ENCODE results near the gene CDH4. TPM values are rescaled to one million over a fixed set of nuclear protein-coding genes. Genes with fewer than 3 reads are reported as not detected.

Gene CDH4
- total RNA-seq, 4 donors from 2014 or later: 0.71 to 4.2 (median 2.9) TPM

DNA sequence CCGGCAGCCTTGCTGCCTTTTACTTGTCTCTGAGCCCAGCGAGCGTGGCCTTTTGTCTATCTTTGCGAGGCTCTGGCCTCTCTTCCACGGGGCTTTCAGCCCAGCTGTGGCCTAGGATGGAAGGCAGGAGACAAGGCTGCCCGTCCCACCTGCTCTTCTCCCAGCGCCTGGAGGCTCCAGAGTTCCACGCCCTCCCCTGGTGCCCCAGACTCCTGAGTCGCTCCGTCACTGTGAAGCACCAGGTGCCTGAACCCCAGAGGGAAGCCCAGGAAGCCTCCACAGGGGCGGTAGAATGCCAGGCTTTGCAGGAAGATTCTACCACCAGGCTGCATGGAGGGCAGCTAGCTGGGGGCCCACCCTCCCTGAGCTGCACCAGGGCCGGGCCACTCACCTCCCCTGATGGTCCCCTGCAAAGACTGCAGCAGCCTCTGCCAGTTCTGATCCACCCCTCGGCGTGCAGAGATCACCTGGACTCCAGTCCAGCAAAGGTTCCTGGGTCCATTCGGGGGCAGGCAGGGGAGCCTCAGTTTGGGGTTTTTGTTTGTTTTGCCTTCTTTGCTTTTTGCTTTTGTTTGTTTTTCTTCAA lies 384.6 kb downstream of the CDH4 start:
- 76 to 79% methylated on average over 14 to 15 of the region's 15 CpGs for WGBS, 2 donors
- DNase-seq (ENCODE audit: low spot score in 2 of 2): no peak

DNA sequence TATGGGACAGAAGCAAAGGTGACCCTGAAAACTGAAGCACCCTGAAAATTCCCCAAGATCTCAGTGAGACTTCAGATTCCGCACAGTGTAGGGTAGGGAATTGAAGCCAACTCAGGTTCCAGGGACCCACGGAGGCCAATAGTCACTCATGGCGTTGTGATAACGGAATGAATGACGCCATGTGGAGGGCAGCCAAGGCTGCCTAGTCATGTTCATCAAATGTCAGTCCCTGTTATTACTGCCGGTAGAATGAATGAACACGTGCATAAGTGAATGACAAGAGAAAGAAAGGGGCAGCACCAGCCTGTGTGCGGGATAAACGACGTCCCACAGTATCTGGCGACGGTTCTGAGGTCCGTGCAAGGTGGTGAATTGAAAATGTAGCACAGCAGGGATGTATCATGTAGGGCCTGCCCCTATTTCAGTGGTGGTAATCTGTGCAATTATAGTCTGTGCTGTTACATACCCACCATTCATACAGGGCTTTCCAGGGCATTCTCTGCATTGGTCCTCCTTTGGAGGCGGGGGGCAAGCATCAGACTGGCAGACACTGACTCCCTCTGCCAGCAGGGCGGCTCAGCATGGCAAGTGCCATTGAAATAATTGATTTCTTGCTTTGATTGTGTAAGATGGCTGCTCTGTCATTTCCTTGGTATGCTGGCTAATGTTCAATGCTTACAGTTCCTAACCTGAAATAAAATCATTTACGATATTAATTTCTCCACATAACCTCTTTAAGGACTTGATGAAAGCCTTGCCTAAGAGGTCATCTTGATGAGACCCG lies 386.9 kb downstream of the CDH4 start:
- 60% methylated on average over 17 of the region's 17 CpGs for WGBS, 2 donors
- H3K4me3 ChIP-seq (ENCODE audit: low read depth, poor library complexity, severe bottlenecking): no peak overlapping the region
- no peak for TF ChIP-seq POLR2A (IDR thresholded peaks at IDR 0.05)
- TF ChIP-seq, protein P1, sequence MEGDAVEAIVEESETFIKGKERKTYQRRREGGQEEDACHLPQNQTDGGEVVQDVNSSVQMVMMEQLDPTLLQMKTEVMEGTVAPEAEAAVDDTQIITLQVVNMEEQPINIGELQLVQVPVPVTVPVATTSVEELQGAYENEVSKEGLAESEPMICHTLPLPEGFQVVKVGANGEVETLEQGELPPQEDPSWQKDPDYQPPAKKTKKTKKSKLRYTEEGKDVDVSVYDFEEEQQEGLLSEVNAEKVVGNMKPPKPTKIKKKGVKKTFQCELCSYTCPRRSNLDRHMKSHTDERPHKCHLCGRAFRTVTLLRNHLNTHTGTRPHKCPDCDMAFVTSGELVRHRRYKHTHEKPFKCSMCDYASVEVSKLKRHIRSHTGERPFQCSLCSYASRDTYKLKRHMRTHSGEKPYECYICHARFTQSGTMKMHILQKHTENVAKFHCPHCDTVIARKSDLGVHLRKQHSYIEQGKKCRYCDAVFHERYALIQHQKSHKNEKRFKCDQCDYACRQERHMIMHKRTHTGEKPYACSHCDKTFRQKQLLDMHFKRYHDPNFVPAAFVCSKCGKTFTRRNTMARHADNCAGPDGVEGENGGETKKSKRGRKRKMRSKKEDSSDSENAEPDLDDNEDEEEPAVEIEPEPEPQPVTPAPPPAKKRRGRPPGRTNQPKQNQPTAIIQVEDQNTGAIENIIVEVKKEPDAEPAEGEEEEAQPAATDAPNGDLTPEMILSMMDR (IDR thresholded peaks at IDR 0.05): no peak
- intact Hi-C loops (cut with DNase I; ENCODE audit: low total_unique reads): no loop called here
- no peak for DNase-seq (ENCODE audit: low spot score in 2 of 2)

More for the DNA sequence above, 384.6 kb downstream of the CDH4 start:
- TF ChIP-seq, protein P1 (IDR thresholded peaks at IDR 0.05): no peak
- TF ChIP-seq POLR2A (IDR thresholded peaks at IDR 0.05): no peak
- H3K4me3 ChIP-seq (ENCODE audit: low read depth, poor library complexity, severe bottlenecking): no peak overlapping the region
- intact Hi-C loops (cut with DNase I; ENCODE audit: low total_unique reads): no loop called here

DNA sequence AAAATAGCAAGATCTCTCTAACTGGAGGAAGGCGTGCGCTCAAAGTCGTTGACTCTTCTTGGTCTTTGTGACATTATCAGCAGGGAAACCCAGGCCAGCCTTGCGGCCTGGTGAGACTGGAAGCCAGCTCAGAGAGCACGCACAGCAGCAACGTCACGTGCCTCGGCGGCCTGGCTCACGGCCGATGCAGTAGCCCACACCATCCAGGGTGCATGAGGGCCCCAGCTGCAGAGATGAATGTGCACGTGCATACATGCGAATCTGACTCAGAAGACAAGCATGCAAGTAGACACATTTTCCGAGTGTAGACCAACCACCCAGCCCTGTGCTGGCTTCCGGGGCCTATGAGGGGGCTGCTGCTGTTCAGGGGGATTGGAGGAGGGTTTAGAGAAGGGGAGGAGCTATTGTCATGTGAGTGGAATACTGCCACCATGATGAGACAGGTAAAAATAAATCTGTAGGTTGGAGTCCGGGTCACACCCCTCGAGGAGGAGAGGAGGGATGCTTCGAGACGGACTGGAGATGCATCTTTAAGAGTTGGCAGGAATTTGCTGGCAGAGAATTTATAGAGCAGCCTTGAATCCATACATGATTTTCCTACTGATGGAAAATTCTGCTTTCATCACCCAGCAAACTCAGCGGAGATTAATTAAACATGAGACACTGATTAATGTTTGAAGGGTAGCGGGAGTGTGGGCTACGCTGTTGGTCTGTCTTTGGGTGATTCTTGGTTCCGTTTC lies 388.2 kb downstream of the CDH4 start:
- H3K4me3 ChIP-seq (ENCODE audit: low read depth, poor library complexity, severe bottlenecking): no peak overlapping the region
- intact Hi-C loops (cut with DNase I; ENCODE audit: low total_unique reads): no loop called here
- no peak for TF ChIP-seq POLR2A (IDR thresholded peaks at IDR 0.05)
- TF ChIP-seq, protein P1 (IDR thresholded peaks at IDR 0.05): no peak
- WGBS, 2 donors: 33 to 39% methylated on average over 23 of the region's 23 CpGs
- DNase-seq (ENCODE audit: low spot score in 2 of 2): no peak

DNA sequence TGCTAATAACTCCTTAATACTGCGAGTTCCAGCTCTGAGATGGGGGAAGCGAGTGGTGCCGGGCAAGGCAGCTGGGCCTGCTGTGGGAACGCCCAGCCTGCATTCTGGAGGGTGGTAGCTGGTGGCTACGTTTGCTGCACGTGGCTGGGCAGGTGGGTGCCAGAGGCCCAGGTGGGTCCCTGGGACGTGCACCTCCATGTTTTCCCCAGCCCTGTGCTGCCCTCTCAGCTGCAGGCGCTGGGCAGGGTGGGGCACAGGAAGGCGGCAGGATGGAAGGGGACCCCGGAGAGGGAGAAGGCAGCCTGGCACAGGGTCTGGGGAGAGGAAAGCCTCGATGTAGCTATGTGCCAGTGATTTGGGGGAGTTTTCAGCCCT lies 388.8 kb downstream of the CDH4 start:
- WGBS, 2 donors: 32 to 51% methylated on average over 11 of the region's 11 CpGs
- intact Hi-C loops (cut with DNase I; ENCODE audit: low total_unique reads): no loop called here
- DNase-seq (ENCODE audit: low spot score in 2 of 2): no peak
- H3K4me3 ChIP-seq (ENCODE audit: low read depth, poor library complexity, severe bottlenecking): no peak overlapping the region
- TF ChIP-seq, protein P1 (IDR thresholded peaks at IDR 0.05): no peak
- no peak for TF ChIP-seq POLR2A (IDR thresholded peaks at IDR 0.05)

DNA sequence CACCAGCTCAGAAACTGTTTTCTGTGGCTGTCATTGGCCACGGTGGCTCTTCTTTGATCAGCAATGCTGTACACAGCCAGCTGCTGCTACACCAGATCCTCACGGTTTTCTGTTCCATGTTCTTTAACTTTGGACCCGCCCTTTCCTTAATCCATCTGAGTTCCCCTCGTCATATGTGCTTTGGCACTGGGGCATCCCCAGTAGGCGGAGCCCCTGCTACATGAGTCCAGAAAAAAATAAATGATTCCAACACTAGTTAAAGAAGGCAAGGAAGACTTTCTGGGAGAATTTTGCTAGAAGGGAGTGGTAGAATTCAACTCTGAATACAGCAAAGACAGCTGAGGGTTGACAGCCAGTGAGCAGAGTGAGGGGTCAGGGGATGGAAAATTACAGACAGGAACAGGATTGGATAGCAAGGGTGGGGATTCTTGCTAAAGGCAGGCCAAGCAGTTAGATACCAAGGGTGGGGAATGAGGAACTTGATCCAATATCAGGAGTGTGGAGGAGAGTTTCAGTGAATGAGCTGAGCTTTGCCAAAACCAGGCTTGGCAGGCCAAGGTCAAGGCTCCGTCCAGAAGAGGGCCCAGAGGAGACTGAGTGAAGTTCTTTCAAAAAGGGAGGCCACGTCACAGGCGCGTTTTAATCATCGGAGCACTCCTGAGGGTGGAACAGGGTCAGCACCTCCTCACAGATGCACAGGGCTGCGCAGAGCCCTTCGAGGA lies 391.8 kb downstream of the CDH4 start:
- intact Hi-C loops (cut with DNase I; ENCODE audit: low total_unique reads): no loop called here
- DNase-seq (ENCODE audit: low spot score in 2 of 2): no peak
- H3K4me3 ChIP-seq (ENCODE audit: low read depth, poor library complexity, severe bottlenecking): no peak overlapping the region
- TF ChIP-seq, protein P1 (IDR thresholded peaks at IDR 0.05): no peak
- TF ChIP-seq POLR2A (IDR thresholded peaks at IDR 0.05): no peak
- 49 to 56% methylated on average over 12 of the region's 12 CpGs for WGBS, 2 donors
